ENCODE results near the gene SLCO1C1. TPM values are rescaled to one million over a fixed set of nuclear protein-coding genes. Genes with fewer than 3 reads are reported as not detected.

Gene SLCO1C1
- total RNA-seq, 1 donor from 2014 or later, result not detected

DNA sequence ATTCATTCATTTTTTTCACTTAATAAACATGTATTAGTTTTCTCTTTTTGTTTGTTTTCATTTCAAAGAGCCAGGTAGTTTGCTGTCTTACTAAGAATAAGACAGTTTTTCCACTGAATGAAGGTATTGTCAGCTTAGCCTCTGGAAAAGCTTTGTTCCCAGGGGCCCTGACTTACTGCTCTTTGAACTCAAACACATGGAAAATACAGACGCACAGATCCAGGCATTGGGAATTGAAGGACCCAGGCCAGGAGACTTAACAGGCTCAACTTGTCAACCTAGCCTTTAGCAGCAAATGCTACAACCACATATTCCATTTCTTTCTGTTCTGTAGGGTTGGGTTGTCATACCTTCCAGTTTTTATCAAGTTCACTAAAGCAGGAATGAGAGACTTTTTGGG is 38.5 kb upstream of the SLCO1C1 start:
- Mint-ChIP-seq H3K36me3 (ENCODE audit: low read depth, unreplicated experiment) (peaks cover 3% of the 10 kb centered on the region), H3K27me3 (ENCODE audit: low read depth, unreplicated experiment) (no peaks in the 10 kb centered on the region), H3K9me3 (ENCODE audit: unreplicated experiment) (peaks cover 7% of the 10 kb centered on the region), H3K27ac (ENCODE audit: unreplicated experiment) (no peak overlapping the region), H3K4me1 (ENCODE audit: low read depth, unreplicated experiment) (no peaks in the 10 kb centered on the region), H3K4me3 (ENCODE audit: unreplicated experiment) (no peak overlapping the region)
- Histone ChIP-seq H4K20me1 (ENCODE audit: insufficient read depth, low read length) (no peaks in the 10 kb centered on the region), H3K79me2 (ENCODE audit: insufficient read depth, low read length) (no peaks in the 10 kb centered on the region), H3K4me3 (ENCODE audit: insufficient read depth, low read depth, low read length) (no peak overlapping the region), H3K9ac (ENCODE audit: low read length) (no peak overlapping the region), H2AFZ (ENCODE audit: low read depth, low read length) (no peak overlapping the region), H3K36me3 (ENCODE audit: insufficient read depth, low read length) (no peaks in the 10 kb centered on the region), H3K27me3 (ENCODE audit: insufficient read depth, low read length) (no peaks in the 10 kb centered on the region), H3K27ac (ENCODE audit: low read depth, low read length) (no peak overlapping the region), H3K9me3 (ENCODE audit: insufficient read depth, low read depth, low read length) (peaks cover 11% of the 10 kb centered on the region), H3K4me1 (ENCODE audit: insufficient read depth, low read length) (no peaks in the 10 kb centered on the region), H3K4me2 (ENCODE audit: low read length) (no peak overlapping the region)
- no peak for FAIRE-seq
- TF ChIP-seq, protein P1, sequence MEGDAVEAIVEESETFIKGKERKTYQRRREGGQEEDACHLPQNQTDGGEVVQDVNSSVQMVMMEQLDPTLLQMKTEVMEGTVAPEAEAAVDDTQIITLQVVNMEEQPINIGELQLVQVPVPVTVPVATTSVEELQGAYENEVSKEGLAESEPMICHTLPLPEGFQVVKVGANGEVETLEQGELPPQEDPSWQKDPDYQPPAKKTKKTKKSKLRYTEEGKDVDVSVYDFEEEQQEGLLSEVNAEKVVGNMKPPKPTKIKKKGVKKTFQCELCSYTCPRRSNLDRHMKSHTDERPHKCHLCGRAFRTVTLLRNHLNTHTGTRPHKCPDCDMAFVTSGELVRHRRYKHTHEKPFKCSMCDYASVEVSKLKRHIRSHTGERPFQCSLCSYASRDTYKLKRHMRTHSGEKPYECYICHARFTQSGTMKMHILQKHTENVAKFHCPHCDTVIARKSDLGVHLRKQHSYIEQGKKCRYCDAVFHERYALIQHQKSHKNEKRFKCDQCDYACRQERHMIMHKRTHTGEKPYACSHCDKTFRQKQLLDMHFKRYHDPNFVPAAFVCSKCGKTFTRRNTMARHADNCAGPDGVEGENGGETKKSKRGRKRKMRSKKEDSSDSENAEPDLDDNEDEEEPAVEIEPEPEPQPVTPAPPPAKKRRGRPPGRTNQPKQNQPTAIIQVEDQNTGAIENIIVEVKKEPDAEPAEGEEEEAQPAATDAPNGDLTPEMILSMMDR (IDR thresholded peaks at IDR 0.05; ENCODE audit: insufficient read depth, low read depth, low read length), result no peak
- no peak for TF ChIP-seq EZH2 (IDR thresholded peaks at IDR 0.05; ENCODE audit: insufficient read depth, low read length)
- no peak for DNase-seq (ENCODE audit: low read depth)

DNA sequence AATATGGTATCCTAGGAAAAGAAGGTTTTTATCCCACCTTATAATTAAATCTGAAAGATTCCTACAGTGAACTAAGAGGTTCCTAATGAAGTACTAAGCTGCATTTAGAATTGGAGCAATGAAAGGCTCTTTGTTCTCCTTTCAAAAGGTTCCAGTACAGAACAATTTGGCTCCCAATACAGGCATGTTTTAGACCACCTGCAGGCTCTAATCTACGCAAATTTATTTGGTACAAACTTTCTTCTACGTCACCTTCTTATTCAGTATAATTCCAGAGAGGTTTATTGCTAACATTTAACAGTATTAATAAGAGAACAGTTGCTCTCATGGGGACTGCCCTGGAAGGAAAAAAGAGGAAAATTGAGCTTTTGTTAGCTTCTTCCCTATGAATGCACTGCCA is 37.6 kb upstream of the SLCO1C1 start:
- FAIRE-seq (no peak), DNase-seq (ENCODE audit: low read depth) (no peak)
- no peak overlapping the region for H3K4me2 ChIP-seq (ENCODE audit: low read length)
- H3K9me3 Mint-ChIP-seq (ENCODE audit: unreplicated experiment), result peaks cover 14% of the 10 kb centered on the region
- H3K27ac ChIP-seq (ENCODE audit: low read depth, low read length), result no peak overlapping the region
- no peaks in the 10 kb centered on the region for H3K36me3 ChIP-seq (ENCODE audit: insufficient read depth, low read length)
- H3K4me1 Mint-ChIP-seq (ENCODE audit: low read depth, unreplicated experiment), result no peaks in the 10 kb centered on the region
- H2AFZ ChIP-seq (ENCODE audit: low read depth, low read length), result no peak overlapping the region
- peaks cover 3% of the 10 kb centered on the region for H3K36me3 Mint-ChIP-seq (ENCODE audit: low read depth, unreplicated experiment)
- no peak overlapping the region for H3K27ac Mint-ChIP-seq (ENCODE audit: unreplicated experiment)
- H3K9me3 ChIP-seq (ENCODE audit: insufficient read depth, low read depth, low read length), result peaks cover 14% of the 10 kb centered on the region
- no peaks in the 10 kb centered on the region for H3K27me3 Mint-ChIP-seq (ENCODE audit: low read depth, unreplicated experiment)
- no peaks in the 10 kb centered on the region for H3K27me3 ChIP-seq (ENCODE audit: insufficient read depth, low read length)
- no peaks in the 10 kb centered on the region for H3K79me2 ChIP-seq (ENCODE audit: insufficient read depth, low read length)
- no peak overlapping the region for H3K4me3 ChIP-seq (ENCODE audit: insufficient read depth, low read depth, low read length)
- H4K20me1 ChIP-seq (ENCODE audit: insufficient read depth, low read length), result no peaks in the 10 kb centered on the region
- no peak overlapping the region for H3K4me3 Mint-ChIP-seq (ENCODE audit: unreplicated experiment)
- H3K9ac ChIP-seq (ENCODE audit: low read length), result no peak overlapping the region
- no peaks in the 10 kb centered on the region for H3K4me1 ChIP-seq (ENCODE audit: insufficient read depth, low read length)
- TF ChIP-seq EZH2 (IDR thresholded peaks at IDR 0.05; ENCODE audit: insufficient read depth, low read length), result no peak
- TF ChIP-seq, protein P1 (IDR thresholded peaks at IDR 0.05; ENCODE audit: insufficient read depth, low read depth, low read length), result no peak

DNA sequence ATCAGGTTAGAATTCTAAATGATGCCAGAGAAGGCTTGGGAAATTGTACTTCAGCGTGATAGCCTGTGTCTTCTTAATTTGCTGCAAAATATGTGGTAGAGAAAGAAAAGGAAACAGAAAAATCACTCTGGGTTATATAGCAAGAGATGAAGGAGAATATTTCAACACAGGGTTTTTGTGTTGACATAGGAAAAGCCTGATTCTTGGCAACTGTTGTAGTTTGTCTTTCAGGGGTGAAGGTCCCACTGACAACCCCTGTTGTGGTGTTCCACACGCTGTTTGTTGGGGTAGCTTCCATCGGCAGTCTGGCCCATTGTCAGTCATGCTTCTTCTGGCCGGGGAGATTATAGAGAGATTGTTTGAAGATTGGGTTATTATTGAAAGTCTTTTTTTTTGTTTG is 13.8 kb upstream of the SLCO1C1 start:
- Mint-ChIP-seq H3K4me1 (ENCODE audit: low read depth, unreplicated experiment) (peaks cover 2% of the 10 kb centered on the region), H3K27me3 (ENCODE audit: low read depth, unreplicated experiment) (no peaks in the 10 kb centered on the region), H3K27ac (ENCODE audit: unreplicated experiment) (no peak overlapping the region), H3K36me3 (ENCODE audit: low read depth, unreplicated experiment) (no peaks in the 10 kb centered on the region), H3K4me3 (ENCODE audit: unreplicated experiment) (no peak overlapping the region), H3K9me3 (ENCODE audit: unreplicated experiment) (peaks cover 4% of the 10 kb centered on the region)
- no peak overlapping the region for H3K4me2 ChIP-seq (ENCODE audit: low read length)
- H3K36me3 ChIP-seq (ENCODE audit: insufficient read depth, low read length), result no peaks in the 10 kb centered on the region
- H3K9ac ChIP-seq (ENCODE audit: low read length), result no peak overlapping the region
- no peak overlapping the region for H2AFZ ChIP-seq (ENCODE audit: low read depth, low read length)
- TF ChIP-seq, protein P1 (IDR thresholded peaks at IDR 0.05; ENCODE audit: insufficient read depth, low read depth, low read length), result no peak
- no peak for TF ChIP-seq EZH2 (IDR thresholded peaks at IDR 0.05; ENCODE audit: insufficient read depth, low read length)
- H3K4me3 ChIP-seq (ENCODE audit: insufficient read depth, low read depth, low read length), result no peak overlapping the region
- H3K9me3 ChIP-seq (ENCODE audit: insufficient read depth, low read depth, low read length), result no peaks in the 10 kb centered on the region
- H4K20me1 ChIP-seq (ENCODE audit: insufficient read depth, low read length), result no peaks in the 10 kb centered on the region
- H3K27ac ChIP-seq (ENCODE audit: low read depth, low read length), result no peak overlapping the region
- H3K4me1 ChIP-seq (ENCODE audit: insufficient read depth, low read length), result no peaks in the 10 kb centered on the region
- DNase-seq (ENCODE audit: low read depth) (no peak), FAIRE-seq (no peak)
- H3K79me2 ChIP-seq (ENCODE audit: insufficient read depth, low read length), result no peaks in the 10 kb centered on the region
- H3K27me3 ChIP-seq (ENCODE audit: insufficient read depth, low read length), result no peaks in the 10 kb centered on the region
